GM21390 (cell line): ENCODE results near the gene MCM5.
"Not testable (repeated sequence)": the region's sequence is repeated elsewhere in the genome, so short reads cannot be mapped to it uniquely, and the experiment has no call there.

Experiments
- ATAC-seq: cut with Tn5 transposase; IDR thresholded peaks from one replicate; pipeline ENCODE4 v1.9.1; 2021; ENCODE audit not compliant: unreplicated experiment

MCM5 gene

GRCh38 chr22:35450824-35451569 lies 51.1 kb downstream of the MCM5 start:
- ATAC-seq: no peak

GRCh38 chr22:35451592-35451991 lies 51.7 kb downstream of the MCM5 start:
- no peak for ATAC-seq

GRCh38 chr22:35452351-35452781 lies 52.4 kb downstream of the MCM5 start:
- ATAC-seq: no peak

- no peak for ATAC-seq
These were observed 53.1 kb downstream of the MCM5 start for GRCh38 chr22:35452810-35453743.

- ATAC-seq: no peak
These were observed 54.6 kb downstream of the MCM5 start for GRCh38 chr22:35454416-35455054.

- no peak for ATAC-seq
These were observed 55.6 kb downstream of the MCM5 start for GRCh38 chr22:35455529-35455928.

GRCh38 chr22:35456757-35457156 lies 56.8 kb downstream of the MCM5 start:
- ATAC-seq: no peak

GRCh38 chr22:35457729-35458546 lies 58.0 kb downstream of the MCM5 start:
- no peak for ATAC-seq

- no peak for ATAC-seq
These were observed 58.8 kb downstream of the MCM5 start for GRCh38 chr22:35458547-35459422.

- ATAC-seq: no peak
These were observed 59.5 kb downstream of the MCM5 start for GRCh38 chr22:35459423-35459894.

GRCh38 chr22:35459976-35460375 lies 60.0 kb downstream of the MCM5 start:
- ATAC-seq: not testable (repeated sequence)

- no peak for ATAC-seq
These were observed 60.7 kb downstream of the MCM5 start for GRCh38 chr22:35460688-35461087.

- ATAC-seq: no peak
These were observed 62.7 kb downstream of the MCM5 start for GRCh38 chr22:35462498-35463230.

- no peak for ATAC-seq
These were observed 63.4 kb downstream of the MCM5 start for GRCh38 chr22:35463231-35463933.

GRCh38 chr22:35464399-35464798 lies 64.5 kb downstream of the MCM5 start:
- no peak for ATAC-seq

GRCh38 chr22:35465109-35465701 lies 65.3 kb downstream of the MCM5 start:
- no peak for ATAC-seq

GRCh38 chr22:35467681-35468434 lies 67.9 kb downstream of the MCM5 start:
- ATAC-seq: no peak
